Activated CD4-positive, alpha-beta T cell treated with anti-CD3 and anti-CD28 coated beads, Interleukin-2, amount 50 U/mL, for 16 hours (primary cell): ENCODE results near the gene ME3.
"Not testable (repeated sequence)": the region's sequence is repeated elsewhere in the genome, so short reads cannot be mapped to it uniquely, and the experiment has no call there.

Source experiments
- DNase-seq: peaks from one replicate; pipeline ENCODE4 v3.0.0-alpha.2; 2020

ME3 gene

GRCh38 chr11:86453290-86454030 lies 219.0 kb downstream of the ME3 start:
- no peak for DNase-seq

- no peak for DNase-seq
Measured at GRCh38 chr11:86449993-86450629, 222.3 kb downstream of the ME3 start.

DNA sequence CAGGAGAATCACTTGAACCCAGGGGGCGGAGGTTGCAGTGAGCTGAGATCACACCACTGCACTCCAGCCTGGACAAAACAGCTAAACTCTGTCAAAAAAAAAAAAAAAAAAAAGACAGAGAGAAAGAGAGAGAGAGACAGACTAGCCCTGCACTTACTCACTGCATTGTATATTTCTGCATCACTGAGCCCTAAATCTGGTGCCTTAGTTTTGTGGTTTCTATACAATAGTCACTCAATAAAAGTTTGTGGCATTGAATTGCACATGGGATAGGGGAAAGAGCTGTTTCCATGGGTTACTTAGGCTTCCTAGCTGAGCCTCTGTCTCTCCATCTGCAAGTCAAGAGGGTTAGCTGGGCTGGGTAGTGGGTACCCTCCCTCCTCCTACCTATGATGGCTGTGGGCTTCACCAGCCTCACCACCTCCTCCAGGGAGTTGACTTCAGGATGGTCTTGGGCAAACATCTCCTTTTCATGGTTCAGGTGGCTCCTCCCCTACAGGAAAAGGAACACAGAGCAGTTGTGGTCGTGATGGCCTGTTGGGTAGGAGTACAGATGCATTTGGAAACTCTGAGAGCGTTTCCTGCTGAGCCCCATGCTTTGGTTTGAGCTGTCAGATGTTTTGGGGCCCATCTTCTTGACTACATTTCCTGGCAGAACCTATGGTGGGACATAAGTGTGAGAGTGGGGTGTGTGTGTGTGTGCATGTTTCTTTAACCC lies 224.5 kb downstream of the ME3 start:
- peak; percentile 34 for DNase-seq

DNA sequence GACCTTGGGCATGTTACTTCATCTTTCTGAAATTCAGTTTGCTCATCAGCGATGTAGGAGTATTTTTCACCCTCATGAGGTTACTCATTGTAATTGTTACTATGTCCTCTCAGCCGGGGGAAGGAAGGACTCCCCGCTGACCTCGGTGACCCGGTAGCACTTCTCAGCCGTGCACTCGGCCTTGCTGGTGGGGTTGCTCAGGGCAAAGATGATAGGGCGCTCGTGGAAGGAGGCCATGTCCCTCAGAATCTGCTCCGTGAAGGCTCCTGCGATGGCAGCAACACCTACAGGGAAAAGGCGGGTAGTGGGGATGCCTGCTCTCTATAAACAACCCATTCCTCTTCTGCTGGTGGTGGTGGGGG lies 225.5 kb downstream of the ME3 start:
- no peak for DNase-seq

DNA sequence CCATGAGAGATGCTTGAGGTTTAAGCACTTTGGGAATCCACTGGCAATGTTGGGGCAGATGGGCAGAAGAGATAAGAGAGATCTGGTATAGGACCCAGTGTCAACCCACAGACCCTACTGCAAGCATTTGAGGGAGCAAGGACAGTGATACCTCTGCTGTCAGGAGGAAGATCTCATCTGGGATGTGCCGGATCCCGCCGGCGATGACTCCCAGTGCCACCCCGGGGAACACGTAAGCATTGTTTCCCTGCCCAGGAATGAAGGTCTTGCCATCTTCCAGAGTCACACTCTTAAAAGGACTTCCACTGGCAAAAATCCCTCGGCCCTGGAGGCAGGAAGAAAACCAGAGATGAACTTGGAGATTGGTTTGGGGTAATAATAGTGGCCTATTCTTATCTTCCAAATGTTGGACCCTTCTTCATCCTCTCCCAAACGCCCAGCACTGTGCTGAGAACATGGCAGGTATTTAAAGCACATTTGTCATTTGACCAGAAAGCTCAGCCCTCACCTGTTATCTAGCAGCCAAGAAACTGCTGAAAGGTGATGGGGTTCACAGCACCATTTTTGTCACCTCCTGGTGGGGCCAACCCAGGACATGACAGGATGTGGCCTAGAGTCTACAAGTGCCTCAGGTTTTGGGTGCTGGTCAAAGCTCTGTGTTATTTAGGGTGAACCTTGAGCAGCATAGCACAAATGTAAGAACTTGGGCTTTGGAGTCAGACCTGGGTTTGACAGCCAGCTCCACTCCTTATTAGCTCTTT lies 226.1 kb downstream of the ME3 start:
- DNase-seq, result no peak

DNA sequence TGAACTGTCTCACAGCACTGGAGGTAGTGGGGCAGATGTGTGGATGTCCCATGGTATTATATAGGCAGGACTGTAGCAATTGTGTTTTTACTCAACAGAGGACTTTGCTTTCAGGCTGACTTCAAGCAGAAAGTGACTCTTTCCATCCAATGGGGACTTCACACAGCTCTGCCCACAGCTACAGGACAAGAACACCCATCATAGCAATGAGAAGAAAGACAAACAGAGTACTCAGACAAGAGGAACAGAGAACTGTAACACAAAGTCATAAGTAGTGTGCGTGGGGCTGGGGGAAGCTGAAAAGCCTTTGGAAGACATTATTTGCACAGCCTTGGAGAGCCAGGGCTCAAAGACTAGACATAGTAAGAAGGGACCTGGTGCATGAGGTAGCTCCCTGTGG lies 227.4 kb downstream of the ME3 start:
- DNase-seq, result no peak

- no peak for DNase-seq
Measured at GRCh38 chr11:86443415-86443814, 229.0 kb downstream of the ME3 start.

DNA sequence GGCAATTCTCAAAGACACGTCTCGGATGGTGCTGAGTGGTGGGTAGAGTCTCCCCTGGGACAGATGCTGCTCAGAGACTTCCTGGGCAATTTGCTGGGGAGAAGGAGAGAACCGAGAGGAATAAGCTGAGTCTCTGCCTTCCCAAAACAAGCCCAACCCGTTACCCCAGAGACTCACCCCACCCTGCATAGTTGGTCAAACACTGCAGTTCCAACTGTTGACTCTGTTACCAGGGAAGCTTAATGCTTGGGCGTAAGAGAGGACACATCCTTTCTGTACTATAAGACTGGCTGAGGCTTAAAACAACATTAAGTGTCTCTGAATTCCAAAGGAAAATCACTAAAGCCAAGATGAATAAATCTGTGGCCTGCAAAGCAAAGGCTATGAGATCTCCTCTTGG lies 229.6 kb downstream of the ME3 start:
- no peak for DNase-seq

GRCh38 chr11:86442420-86442819 lies 230.0 kb downstream of the ME3 start:
- DNase-seq, result no peak

GRCh38 chr11:86440843-86441242 lies 231.6 kb downstream of the ME3 start:
- no peak for DNase-seq

DNA sequence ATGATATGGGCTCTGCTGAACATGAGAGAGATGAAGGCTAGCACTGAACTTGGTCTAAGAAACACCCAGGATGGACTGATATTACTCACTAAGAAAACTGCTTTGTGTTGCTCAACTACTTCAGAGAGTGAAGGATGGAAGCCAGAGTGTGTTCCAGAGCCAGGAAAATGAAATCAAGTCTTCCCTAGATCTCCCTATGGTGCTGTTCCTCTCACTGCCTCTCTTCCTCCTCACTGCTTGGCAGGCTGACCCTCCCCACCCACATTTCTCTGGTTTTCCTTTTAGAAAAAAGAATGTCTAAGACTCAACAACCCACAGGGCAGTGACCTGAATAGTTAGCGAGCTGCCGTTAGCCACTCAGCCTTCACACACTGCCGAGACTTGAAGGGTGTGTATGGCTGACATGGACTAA lies 232.1 kb downstream of the ME3 start:
- no peak for DNase-seq

GRCh38 chr11:86438685-86439084 lies 233.7 kb downstream of the ME3 start:
- DNase-seq, result no peak

- DNase-seq, result no peak
Measured at GRCh38 chr11:86435711-86436110, 236.7 kb downstream of the ME3 start.

DNA sequence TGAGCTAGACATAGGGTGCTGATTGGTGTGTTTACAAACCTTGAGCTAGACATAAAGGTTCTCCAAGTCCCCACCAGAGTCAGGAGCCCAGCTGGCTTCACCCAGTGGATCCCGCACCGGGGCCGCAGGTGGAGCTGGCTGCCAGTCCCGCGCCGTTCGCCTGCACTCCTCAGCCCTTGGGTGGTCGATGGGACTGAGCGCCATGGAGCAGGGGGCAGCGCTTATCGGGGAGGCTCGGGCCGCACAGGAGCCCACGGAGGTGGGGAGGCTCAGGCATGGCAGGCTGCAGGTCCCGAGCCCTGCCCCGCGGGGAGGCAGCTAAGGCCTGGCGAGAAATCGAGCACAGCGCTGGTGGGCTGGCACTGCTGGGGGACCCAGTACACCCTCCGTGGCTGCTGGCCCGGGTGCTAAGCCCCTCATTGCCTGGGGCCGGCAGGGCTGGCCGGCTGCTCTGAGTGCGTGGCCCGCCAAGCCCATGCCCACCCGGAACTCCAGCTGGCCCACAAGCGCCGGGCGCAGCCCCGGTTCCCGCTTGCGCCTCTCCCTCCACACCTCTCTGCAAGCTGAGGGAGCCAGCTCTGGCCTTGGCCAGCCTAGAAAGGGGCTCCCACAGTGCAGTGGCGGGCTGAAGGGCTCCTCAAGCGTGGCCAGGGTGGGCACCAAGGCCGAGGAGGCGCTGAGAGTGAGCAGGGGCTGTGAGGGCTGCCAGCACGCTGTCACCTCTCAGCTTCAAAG lies 238.9 kb downstream of the ME3 start:
- not testable (repeated sequence) for DNase-seq

DNA sequence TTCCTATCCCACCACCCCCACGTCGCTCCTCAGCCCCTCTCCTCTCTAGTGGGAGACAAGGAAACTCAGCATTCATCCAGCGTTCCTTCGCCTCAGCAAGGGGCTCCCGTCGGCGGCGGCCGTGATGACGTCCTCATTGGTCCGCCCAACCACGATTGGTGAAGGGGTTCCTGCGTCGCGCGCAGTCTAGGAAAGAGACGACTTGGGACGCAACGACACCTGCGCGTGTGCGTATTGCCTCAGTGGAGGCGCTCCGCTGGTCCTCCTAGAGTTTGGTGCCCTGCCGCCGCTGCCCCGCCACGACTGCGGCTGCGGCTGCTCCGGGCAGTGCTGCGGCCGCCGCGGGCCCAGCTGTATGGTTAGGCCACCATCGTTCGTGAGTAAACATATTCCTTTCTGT lies 241.2 kb downstream of the ME3 start:
- DNase-seq, result no peak

DNA sequence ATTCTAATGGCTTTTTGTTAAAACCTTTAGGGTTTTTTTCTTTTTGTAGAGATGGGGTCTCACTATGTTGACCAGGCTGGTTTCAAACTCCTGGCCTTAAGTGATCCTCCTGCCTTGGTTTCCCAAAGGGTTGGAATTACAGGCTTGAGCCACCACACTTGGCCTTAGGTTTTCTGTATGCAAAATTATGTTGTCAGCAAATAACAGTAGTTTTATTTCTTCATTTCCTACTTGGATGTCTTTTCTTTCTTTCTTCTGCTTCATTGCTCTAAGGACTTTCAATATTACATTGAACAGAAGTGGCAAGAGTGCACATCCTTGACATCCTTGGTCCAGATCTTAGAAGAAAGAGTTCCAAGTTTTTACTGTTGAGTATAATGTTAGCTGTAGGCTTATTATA lies 245.0 kb downstream of the ME3 start:
- no peak for DNase-seq

- not testable (repeated sequence) for DNase-seq
Measured at GRCh38 chr11:86423488-86423887, 248.9 kb downstream of the ME3 start.

GRCh38 chr11:86422371-86422770 lies 250.0 kb downstream of the ME3 start:
- DNase-seq, result no peak

- no peak for DNase-seq
Measured at GRCh38 chr11:86421946-86422345, 250.5 kb downstream of the ME3 start.

DNA sequence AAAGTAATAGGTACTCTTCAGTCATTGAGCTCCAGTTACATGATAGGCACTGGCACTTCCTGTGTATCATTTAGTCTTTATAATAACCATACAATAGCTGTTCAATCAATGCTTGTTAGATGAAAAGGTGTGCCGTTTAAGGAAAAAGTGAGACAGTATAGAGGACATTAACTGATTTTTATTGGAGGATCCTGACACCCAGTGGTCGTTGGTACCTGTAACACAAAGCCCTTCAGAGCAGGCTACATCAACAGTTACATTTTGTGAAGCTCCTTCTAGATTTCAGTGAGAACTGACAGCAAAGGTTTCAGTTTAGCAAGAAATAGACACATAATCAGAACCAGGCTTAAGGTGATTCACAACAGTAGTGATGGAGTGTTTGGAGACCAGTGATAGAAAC lies 253.5 kb downstream of the ME3 start:
- DNase-seq, result peak; percentile 46

GRCh38 chr11:86418513-86418912 lies 253.9 kb downstream of the ME3 start:
- no peak for DNase-seq

- no peak for DNase-seq
Measured at GRCh38 chr11:86418106-86418505, 254.3 kb downstream of the ME3 start.

DNA sequence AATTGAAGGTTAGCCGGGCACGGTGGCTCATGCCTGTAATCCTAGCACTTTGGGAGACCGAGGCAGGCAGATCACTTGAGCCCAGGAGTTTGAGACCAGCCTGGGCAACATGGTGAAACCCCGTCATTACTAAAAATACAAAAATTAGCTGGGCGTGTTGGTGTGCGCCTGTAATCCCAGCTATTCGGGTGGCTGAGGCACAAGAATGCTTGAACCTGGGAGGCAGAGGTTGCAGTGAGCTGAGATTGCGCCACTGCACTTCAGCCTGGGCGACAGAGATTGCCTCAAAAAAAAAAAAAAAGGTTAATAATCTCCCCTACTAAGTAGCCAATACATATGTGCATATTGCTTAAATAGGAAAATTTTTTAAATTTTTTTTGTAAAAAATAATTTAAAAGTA lies 255.5 kb downstream of the ME3 start:
- not testable (repeated sequence) for DNase-seq
